Ovary (tissue), 3 donors: ENCODE results near the gene TP63.

ENCODE experiments used
- CTCF ChIP-seq, 3 donors: fragments of 450-650 bp in 2 of 3; fragments of 200-600 bp in 1 of 3; IDR thresholded peaks; one replicate each; pipeline versions ENCODE4 v1.5.1 to v1.8.0; 2016 to 2022; ENCODE audit warnings: antibody characterized with exemption in 3 of 3, mild to moderate bottlenecking in 1 of 3
- EP300 ChIP-seq: sonication (generic); formaldehyde crosslinking; IDR thresholded peaks from one replicate; pipeline ENCODE4 v1.6.1; 2017; ENCODE audit warnings: antibody characterized with exemption
- POLR2A ChIP-seq: fragments of 450-650 bp; IDR thresholded peaks from one replicate; pipeline ENCODE4 v1.6.1; 2017; ENCODE audit warnings: antibody characterized with exemption, mild to moderate bottlenecking, moderate library complexity
- donor health status: DM: no; HTN: no; CAD: no.

- TF ChIP-seq CTCF (IDR thresholded peaks at IDR 0.05) (no peak), POLR2A (no peak), EP300 (no peak)
Observed at GRCh38 chr3:189868061-189868460, 236.9 kb downstream of the TP63 start.
